SK-N-SH (cell line): Measurements from ENCODE around the gene ULBP2. TPM values are rescaled to one million over a fixed set of nuclear protein-coding genes. Genes with fewer than 3 reads are reported as not detected.
"Not testable (repeated sequence)": the region's sequence is repeated elsewhere in the genome, so short reads cannot be mapped to it uniquely, and the experiment has no call there.

Experiments used
- CTCF ChIA-PET: fragments of 300-600, 350-600 bp; formaldehyde crosslinking; extraction: SDS; loops from one replicate; lab custom pipeline; 2021; lab: Yijun Ruan, JAX
- POLR2A ChIA-PET: fragments of 350-600 bp; sonication (Branson Sonifier 250); formaldehyde crosslinking; extraction: SDS; loops from one replicate; lab custom pipeline; 2020; ENCODE audit warnings: antibody characterized with exemption, inconsistent platforms; lab: Yijun Ruan, JAX
- DNase-seq: peaks from one replicate; pipeline ENCODE4 v3.0.0; 2012
- H2AFZ ChIP-seq: fragments of 200-600 bp; sonication (generic); 2 replicates; pipeline ENCODE4 v1.8.1; 2016; ENCODE audit warnings: antibody characterized with exemption, mild to moderate bottlenecking, low read depth
- H3F3A ChIP-seq: fragments of 200-600 bp; sonication (generic); replicated peaks from 2 replicates; pipeline ENCODE3; 2016; ENCODE audit warnings: antibody characterized with exemption, mild to moderate bottlenecking; ENCODE audit not compliant: insufficient read depth
- H3K27ac ChIP-seq, 2 experiments: fragments of 200-500 bp in 1 of 2; fragments of 200-600 bp in 1 of 2; sonication (Bioruptor generic) in 1 of 2; sonication (generic), shearing (Covaris generic) in 1 of 2; 2 replicates each; pipeline versions ENCODE4 v1.5.1 to v1.6.1; 2014 to 2016; ENCODE audit warnings: low read depth in 2 of 2, inconsistent platforms in 1 of 2, low read length in 1 of 2, mild to moderate bottlenecking in 1 of 2, mixed read lengths in 1 of 2
- H3K27me3 ChIP-seq: fragments of 200-600 bp; sonication (generic), shearing (Covaris generic); 2 replicates; pipeline ENCODE4 v1.6.1; 2016; ENCODE audit warnings: mixed run types; ENCODE audit not compliant: insufficient read depth
- H3K36me3 ChIP-seq, 2 experiments: fragments of 200-500 bp in 1 of 2; fragments of 200-600 bp in 1 of 2; sonication (Bioruptor generic) in 1 of 2; sonication (generic) in 1 of 2; replicated peaks in 1 of 2; 2 replicates each; pipeline versions ENCODE3 to v1.5.1; 2014 to 2016; ENCODE audit warnings: low read length in 1 of 2, mild to moderate bottlenecking in 1 of 2; ENCODE audit not compliant: insufficient read depth in 2 of 2, control insufficient read depth in 1 of 2
- H3K4me1 ChIP-seq, 2 experiments: fragments of 200-500 bp in 1 of 2; fragments of 200-600 bp in 1 of 2; sonication (Bioruptor generic) in 1 of 2; sonication (generic), shearing (Covaris generic) in 1 of 2; 2 replicates each; pipeline versions ENCODE4 v1.5.1 to v1.6.1; 2014 to 2016; ENCODE audit warnings: low read depth in 1 of 2, low read length in 1 of 2, mixed run types in 1 of 2; ENCODE audit not compliant: insufficient read depth in 2 of 2, control insufficient read depth in 1 of 2
- H3K4me2 ChIP-seq: fragments of 200-600 bp; sonication (generic), shearing (Covaris generic); 2 replicates; pipeline ENCODE4 v1.6.1; 2017; ENCODE audit warnings: mixed run types
- H3K4me3 ChIP-seq, 2 experiments: fragments of 200-500 bp in 1 of 2; fragments of 200-600 bp in 1 of 2; sonication (Bioruptor generic) in 1 of 2; sonication (generic), shearing (Covaris generic) in 1 of 2; 2 replicates each; pipeline versions ENCODE4 v1.5.1 to v1.8.1; 2014 to 2016; ENCODE audit warnings: low read depth in 2 of 2, inconsistent platforms in 1 of 2, low read length in 1 of 2, mild to moderate bottlenecking in 1 of 2, mixed read lengths in 1 of 2, moderate library complexity in 1 of 2
- H3K79me2 ChIP-seq: fragments of 200-600 bp; sonication (generic); 2 replicates; pipeline ENCODE4 v1.8.1; 2017; ENCODE audit warnings: mild to moderate bottlenecking; ENCODE audit not compliant: insufficient read depth
- H3K9ac ChIP-seq: fragments of 200-600 bp; sonication (generic); 2 replicates; pipeline ENCODE4 v1.6.1; 2017; ENCODE audit warnings: mixed run types
- H3K9me2 ChIP-seq: fragments of 200-600 bp; sonication (generic); 2 replicates; pipeline ENCODE4 v1.6.1; 2017; ENCODE audit warnings: mixed run types
- H3K9me3 ChIP-seq: fragments of 200-600 bp; sonication (generic); 2 replicates; pipeline ENCODE4 v1.6.1; 2017; ENCODE audit warnings: mixed run types, mild to moderate bottlenecking, moderate library complexity
- H4K20me1 ChIP-seq: fragments of 200-600 bp; sonication (generic); 2 replicates; pipeline ENCODE4 v1.6.1; 2017; ENCODE audit warnings: mild to moderate bottlenecking, mixed run types; ENCODE audit not compliant: insufficient read depth
- CHD2 ChIP-seq: fragments of 150-350 bp; IDR thresholded peaks from 2 replicates; pipeline ENCODE4 v1.6.1; 2018; ENCODE audit warnings: low read length; ENCODE audit not compliant: partially characterized antibody
- EP300 ChIP-seq, 2 experiments: IDR thresholded peaks; 2 replicates each; pipeline versions ENCODE4 v1.4.0 to v1.6.1; 2012; ENCODE audit warnings: borderline replicate concordance in 1 of 2, low read depth in 1 of 2, low read length in 1 of 2
- FOXM1 ChIP-seq: IDR thresholded peaks from 2 replicates; pipeline ENCODE4 v1.4.0; 2012; ENCODE audit warnings: low read depth, mild to moderate bottlenecking
- GATA2 ChIP-seq: sonication (generic); formaldehyde crosslinking; IDR thresholded peaks from 2 replicates; pipeline ENCODE4 v1.5.0; 2020; ENCODE audit warnings: mild to moderate bottlenecking, missing genetic modification reagents
- MEF2A ChIP-seq: IDR thresholded peaks from 2 replicates; pipeline ENCODE4 v1.4.0; 2012; ENCODE audit warnings: low read depth, borderline replicate concordance
- RCOR1 ChIP-seq: fragments of 150-350 bp; IDR thresholded peaks from 2 replicates; pipeline ENCODE4 v1.6.1; 2017; ENCODE audit warnings: antibody characterized with exemption, low read length
- SIN3A ChIP-seq: IDR thresholded peaks from 2 replicates; pipeline ENCODE4 v1.6.1; 2012; ENCODE audit warnings: low read depth, mild to moderate bottlenecking, low read length, moderate library complexity, borderline replicate concordance
- SMC3 ChIP-seq: IDR thresholded peaks from 2 replicates; pipeline ENCODE4 v1.6.1; 2012; ENCODE audit warnings: low read depth, low read length, improper control_type of control experiment
- TEAD4 ChIP-seq: IDR thresholded peaks from 2 replicates; pipeline ENCODE4 v1.4.0; 2012; ENCODE audit warnings: mild to moderate bottlenecking, borderline replicate concordance; ENCODE audit not compliant: insufficient read depth
- WGBS: methylation state at CpG from one replicate; pipeline ENCODE4 v1.1.6; 2017; ENCODE audit warnings: low lambda C conversion rate; 5-methylcytosine and 5-hydroxymethylcytosine counted together
- polyA plus RNA-seq, 3 experiments: library from polyadenylated mRNA; depleted of rRNA; stranded (reverse); fragments of >200 nt; gene quantifications; 2 replicates each; pipeline ENCODE4 v1.2.3, GENCODE V29; 2012
- TF ChIP-seq, protein P1 (sequence below): IDR thresholded peaks from 2 replicates; pipeline ENCODE4 v1.4.0; 2012; ENCODE audit warnings: low read depth, borderline replicate concordance
- TF ChIP-seq, protein P2 (sequence below): IDR thresholded peaks from 2 replicates; pipeline ENCODE4 v1.4.0; 2012; ENCODE audit warnings: low read depth, borderline replicate concordance
- TF ChIP-seq, protein P3 (sequence below): fragments of 150-350 bp; IDR thresholded peaks from 2 replicates; pipeline ENCODE4 v1.6.1; 2016; ENCODE audit warnings: mild to moderate bottlenecking, low read depth, low read length

The ULBP2 gene
- polyA plus RNA-seq, 1 of the 3 experiments (the other 2 are of a cell fraction), result 5.0 TPM

DNA sequence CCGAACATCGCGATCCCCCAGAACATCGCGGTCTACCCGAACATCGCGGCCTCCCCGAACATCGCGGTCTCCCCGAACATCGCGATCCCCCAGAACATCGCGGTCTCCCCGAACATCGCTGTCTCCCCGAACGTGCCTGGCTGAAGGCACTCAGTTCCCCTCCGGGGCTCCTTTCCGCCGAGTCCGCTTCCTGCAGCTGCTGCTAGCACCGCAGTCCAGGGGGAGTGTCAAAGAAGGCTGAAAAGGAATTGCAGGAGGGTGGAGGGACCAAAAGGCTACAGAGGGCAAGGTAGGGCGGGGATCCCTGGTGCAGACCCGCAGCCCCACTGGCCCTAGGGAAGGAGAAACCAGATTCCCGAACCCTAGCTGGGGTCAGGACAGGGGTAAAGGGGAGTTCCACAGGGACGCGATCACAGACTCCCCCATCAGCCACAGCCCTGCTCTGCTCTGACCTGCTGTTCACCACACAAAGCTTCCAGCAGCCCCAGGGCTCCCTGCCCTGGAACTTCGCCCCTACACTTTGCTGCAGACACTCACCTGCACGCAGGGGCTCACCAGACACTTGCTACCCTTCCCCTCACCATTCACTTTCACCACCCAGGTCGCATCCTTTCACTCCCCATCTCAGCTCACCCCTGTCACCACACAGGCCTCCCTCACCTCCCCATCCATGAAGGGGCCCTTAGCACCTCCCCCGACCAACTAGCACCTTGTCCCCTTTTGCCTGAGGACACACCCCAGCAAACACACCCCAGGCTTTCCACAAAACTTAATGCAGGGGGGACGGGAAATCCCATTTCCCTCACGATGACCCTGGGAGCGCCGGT is 23.6 kb downstream of the ULBP2 start:
- CTCF ChIA-PET, result interaction anchor here (1.3 kb wide), 1 partner anchor 30 kb away, joined by 3 read pairs; no protein-coding TSS in a partner anchor
- Histone ChIP-seq H3K9me2 (no peaks in the 10 kb centered on the region), H3K9me3 (no peaks in the 10 kb centered on the region), H3F3A (no peaks in the 10 kb centered on the region), H3K4me1 (peaks cover 0 to 16% of the 10 kb centered on the region in 2 experiments; a peak in 1 of 4 replicates)
- no peak for TF ChIP-seq TEAD4
- TF ChIP-seq, protein P1, sequence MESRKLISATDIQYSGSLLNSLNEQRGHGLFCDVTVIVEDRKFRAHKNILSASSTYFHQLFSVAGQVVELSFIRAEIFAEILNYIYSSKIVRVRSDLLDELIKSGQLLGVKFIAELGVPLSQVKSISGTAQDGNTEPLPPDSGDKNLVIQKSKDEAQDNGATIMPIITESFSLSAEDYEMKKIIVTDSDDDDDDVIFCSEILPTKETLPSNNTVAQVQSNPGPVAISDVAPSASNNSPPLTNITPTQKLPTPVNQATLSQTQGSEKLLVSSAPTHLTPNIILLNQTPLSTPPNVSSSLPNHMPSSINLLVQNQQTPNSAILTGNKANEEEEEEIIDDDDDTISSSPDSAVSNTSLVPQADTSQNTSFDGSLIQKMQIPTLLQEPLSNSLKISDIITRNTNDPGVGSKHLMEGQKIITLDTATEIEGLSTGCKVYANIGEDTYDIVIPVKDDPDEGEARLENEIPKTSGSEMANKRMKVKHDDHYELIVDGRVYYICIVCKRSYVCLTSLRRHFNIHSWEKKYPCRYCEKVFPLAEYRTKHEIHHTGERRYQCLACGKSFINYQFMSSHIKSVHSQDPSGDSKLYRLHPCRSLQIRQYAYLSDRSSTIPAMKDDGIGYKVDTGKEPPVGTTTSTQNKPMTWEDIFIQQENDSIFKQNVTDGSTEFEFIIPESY, result 0 out of 2 replicates have a peak, but pooled peaks have one; percentile 21
- TF ChIP-seq, all 33 proteins: peak for 1
- POLR2A ChIA-PET, result interaction anchor here (0.7 kb wide), 1 partner anchor 729 kb away, joined by 4 read pairs; no protein-coding TSS in a partner anchor
- 30% methylated on average over 34 of the region's 38 CpGs for WGBS
- no peak overlapping the region for H3K27ac ChIP-seq
- peak; percentile 54 for DNase-seq
- no peaks in the 10 kb centered on the region for H4K20me1 ChIP-seq
- H3K36me3 ChIP-seq, result no peaks in the 10 kb centered on the region
- H3K4me2 ChIP-seq, result peak overlapping the region; percentile 62; the same call in 1 of the 2 replicates
- H3K9ac ChIP-seq, result no peak overlapping the region
- 0 out of 2 replicates have a peak overlapping the region, but pooled peaks have one; percentile 41 for H2AFZ ChIP-seq
- peak overlapping the region in 1 of 2 experiments; percentile 23; a peak in 2 of 4 replicates for H3K4me3 ChIP-seq
- peaks cover 58% of the 10 kb centered on the region for H3K27me3 ChIP-seq
- H3K79me2 ChIP-seq, result no peaks in the 10 kb centered on the region

DNA sequence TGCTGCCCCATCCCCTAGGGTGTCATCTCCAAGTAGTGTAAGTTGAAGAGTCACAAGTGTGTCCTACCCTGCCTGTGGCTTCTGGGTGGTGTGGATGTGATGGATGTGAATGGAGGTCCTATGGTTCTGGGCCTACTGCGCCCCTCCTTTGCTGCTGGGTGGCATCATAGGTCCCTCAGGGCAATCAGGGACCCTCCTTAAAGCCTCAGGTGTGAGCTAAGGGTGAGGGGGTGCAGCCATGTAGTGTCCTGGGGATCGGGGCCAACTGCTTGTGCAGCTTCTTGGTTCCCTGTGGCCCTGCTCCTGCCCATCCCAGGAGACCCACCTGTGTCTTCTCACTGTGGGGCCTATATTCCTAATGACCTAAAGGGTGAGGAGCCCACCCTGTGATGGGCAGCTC is 24.5 kb downstream of the ULBP2 start:
- H3K9me3 ChIP-seq, H3K36me3 ChIP-seq, H3K9me2 ChIP-seq, H4K20me1 ChIP-seq, H2AFZ ChIP-seq, H3K79me2 ChIP-seq, H3F3A ChIP-seq, POLR2A ChIA-PET, H3K4me3 ChIP-seq, H3K9ac ChIP-seq, H3K27ac ChIP-seq, H3K4me2 ChIP-seq, DNase-seq: not testable (repeated sequence)
- no CpG with 5 or more reads among the region's 2 CpGs for WGBS
- Histone ChIP-seq H3K4me1 (peaks cover 0 to 16% of the 10 kb centered on the region in 2 experiments; a peak in 1 of 4 replicates), H3K27me3 (peaks cover 50% of the 10 kb centered on the region)
- CTCF ChIA-PET, result interaction anchor here (1.3 kb wide), 1 partner anchor 31 kb away, joined by 3 read pairs; no protein-coding TSS in a partner anchor

DNA sequence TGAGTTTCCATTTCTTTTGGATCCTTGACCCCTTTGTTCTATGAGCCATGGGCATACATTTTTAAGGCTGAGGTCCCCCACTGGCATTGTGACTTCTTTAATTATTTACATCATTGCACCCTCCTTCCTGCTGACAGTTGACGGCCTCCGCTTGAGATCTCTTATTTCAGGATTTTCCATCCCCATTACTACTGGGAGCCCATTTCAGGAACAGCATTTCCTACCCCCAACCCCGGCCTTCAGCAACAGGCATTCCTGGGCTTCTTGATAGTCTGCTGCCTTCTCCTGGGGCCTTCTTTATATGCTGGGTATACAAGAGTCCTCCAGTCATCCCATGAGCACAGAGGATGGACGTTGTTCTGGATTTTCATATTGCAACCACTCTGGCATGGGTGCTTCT is 25.8 kb downstream of the ULBP2 start:
- Histone ChIP-seq H3K9me3 (no peaks in the 10 kb centered on the region), H3K27ac (no peak overlapping the region), H3F3A (no peaks in the 10 kb centered on the region), H3K4me1 (peaks cover 0 to 16% of the 10 kb centered on the region in 2 experiments; a peak in 1 of 4 replicates), H3K79me2 (no peaks in the 10 kb centered on the region), H3K9ac (no peak overlapping the region), H3K4me3 (no peak overlapping the region), H3K4me2 (no peak overlapping the region), H3K36me3 (no peaks in the 10 kb centered on the region), H2AFZ (no peak overlapping the region), H3K27me3 (peaks cover 39% of the 10 kb centered on the region), H4K20me1 (no peaks in the 10 kb centered on the region), H3K9me2 (no peaks in the 10 kb centered on the region)
- DNase-seq, result no peak
- 58% methylated on average over 4 of the region's 4 CpGs for WGBS
- ChIA-PET POLR2A (no interaction called here), CTCF (no interaction called here)
- TF ChIP-seq FOXM1, result no peak
- TF ChIP-seq EP300 (IDR thresholded peaks at IDR 0.05; ENCODE audit: borderline replicate concordance in 1 of 2, low read depth in 1 of 2, low read length in 1 of 2), result no peak
- TF ChIP-seq, protein P2, sequence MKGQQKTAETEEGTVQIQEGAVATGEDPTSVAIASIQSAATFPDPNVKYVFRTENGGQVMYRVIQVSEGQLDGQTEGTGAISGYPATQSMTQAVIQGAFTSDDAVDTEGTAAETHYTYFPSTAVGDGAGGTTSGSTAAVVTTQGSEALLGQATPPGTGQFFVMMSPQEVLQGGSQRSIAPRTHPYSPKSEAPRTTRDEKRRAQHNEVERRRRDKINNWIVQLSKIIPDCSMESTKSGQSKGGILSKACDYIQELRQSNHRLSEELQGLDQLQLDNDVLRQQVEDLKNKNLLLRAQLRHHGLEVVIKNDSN, result no peak
- no peak for TF ChIP-seq CHD2
- TF ChIP-seq, protein P3, sequence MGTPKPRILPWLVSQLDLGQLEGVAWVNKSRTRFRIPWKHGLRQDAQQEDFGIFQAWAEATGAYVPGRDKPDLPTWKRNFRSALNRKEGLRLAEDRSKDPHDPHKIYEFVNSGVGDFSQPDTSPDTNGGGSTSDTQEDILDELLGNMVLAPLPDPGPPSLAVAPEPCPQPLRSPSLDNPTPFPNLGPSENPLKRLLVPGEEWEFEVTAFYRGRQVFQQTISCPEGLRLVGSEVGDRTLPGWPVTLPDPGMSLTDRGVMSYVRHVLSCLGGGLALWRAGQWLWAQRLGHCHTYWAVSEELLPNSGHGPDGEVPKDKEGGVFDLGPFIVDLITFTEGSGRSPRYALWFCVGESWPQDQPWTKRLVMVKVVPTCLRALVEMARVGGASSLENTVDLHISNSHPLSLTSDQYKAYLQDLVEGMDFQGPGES, result no peak
- TF ChIP-seq GATA2, result no peak
- no peak for TF ChIP-seq SIN3A
- TF ChIP-seq SMC3, result no peak
- no peak for TF ChIP-seq RCOR1
- TF ChIP-seq MEF2A, result no peak
- TF ChIP-seq, protein P1, result no peak
